Measurements from ENCODE around the gene SORCS3. TPM values are rescaled to one million over a fixed set of nuclear protein-coding genes. Genes with fewer than 3 reads are reported as not detected.

Gene SORCS3
- total RNA-seq, 1 experiment from 2014 or later: not detected

GRCh38 chr10:104666106-104666505, 25.0 kb downstream of the SORCS3 start:
- POLR2A ChIA-PET (ENCODE audit: unreplicated experiment): no interaction called here
- no peak overlapping the region for H3K4me3 ChIP-seq (ENCODE audit: low read length)
- no peak overlapping the region for H2AFZ ChIP-seq (ENCODE audit: low read length)
- H3K27me3 ChIP-seq (ENCODE audit: low read length): no peaks in the 10 kb centered on the region; the same call in 1 of the 2 replicates
- H3K4me2 ChIP-seq (ENCODE audit: low read length): no peak overlapping the region
- no peak overlapping the region for H3K27ac ChIP-seq (ENCODE audit: low read length)
- H3K4me1 ChIP-seq (ENCODE audit: insufficient read depth, low read length): no peaks in the 10 kb centered on the region
- no peaks in the 10 kb centered on the region for H3F3A ChIP-seq (ENCODE audit: low read length, unreplicated experiment)
- intact Hi-C loops (cut with micrococcal nuclease): no loop called here
- H4K20me1 ChIP-seq (ENCODE audit: low read length): no peaks in the 10 kb centered on the region
- no peak overlapping the region for H3K9ac ChIP-seq (ENCODE audit: low read length)
- no peaks in the 10 kb centered on the region for H3K79me2 ChIP-seq (ENCODE audit: low read length)
- DNase-seq (no peak), ATAC-seq (no peak)
- no TSS peak for BruUV-seq (replicated peaks)
- H3K9me3 ChIP-seq (ENCODE audit: low read length): no peaks in the 10 kb centered on the region
- no peaks in the 10 kb centered on the region for H3K9me2 ChIP-seq (replicated peaks; ENCODE audit: low read length)
- no peak for TF ChIP-seq EZH2 (IDR thresholded peaks at IDR 0.05; ENCODE audit: low read length, unreplicated experiment)
- TF ChIP-seq EZH2phosphoT487 (IDR thresholded peaks at IDR 0.05; ENCODE audit: borderline replicate concordance, low read length): no peak
- TF ChIP-seq CTCF (conservative IDR thresholded peaks at IDR 0.05; ENCODE audit: low read depth, low read length): no peak
- no peaks in the 10 kb centered on the region for H3K36me3 ChIP-seq (ENCODE audit: low read depth, low read length)
- CTCF ChIA-PET: no interaction called here

GRCh38 chr10:104676874-104677273, 35.8 kb downstream of the SORCS3 start:
- H3K9ac ChIP-seq (ENCODE audit: low read length): no peak overlapping the region
- intact Hi-C loops (cut with micrococcal nuclease): no loop called here
- no peak for TF ChIP-seq CTCF (conservative IDR thresholded peaks at IDR 0.05; ENCODE audit: low read depth, low read length)
- TF ChIP-seq EZH2phosphoT487 (IDR thresholded peaks at IDR 0.05; ENCODE audit: borderline replicate concordance, low read length): no peak
- no peak for TF ChIP-seq EZH2 (IDR thresholded peaks at IDR 0.05; ENCODE audit: low read length, unreplicated experiment)
- ATAC-seq (no peak), DNase-seq (no peak)
- H3F3A ChIP-seq (ENCODE audit: low read length, unreplicated experiment): no peaks in the 10 kb centered on the region
- no peaks in the 10 kb centered on the region for H3K9me3 ChIP-seq (ENCODE audit: low read length)
- no TSS peak for BruUV-seq (replicated peaks)
- no peaks in the 10 kb centered on the region for H3K79me2 ChIP-seq (ENCODE audit: low read length)
- no peak overlapping the region for H3K4me3 ChIP-seq (ENCODE audit: low read length)
- no peak overlapping the region for H3K4me2 ChIP-seq (ENCODE audit: low read length)
- H4K20me1 ChIP-seq (ENCODE audit: low read length): no peaks in the 10 kb centered on the region
- ChIA-PET CTCF (no interaction called here), POLR2A (ENCODE audit: unreplicated experiment) (no interaction called here)
- no peaks in the 10 kb centered on the region for H3K9me2 ChIP-seq (replicated peaks; ENCODE audit: low read length)
- H3K27ac ChIP-seq (ENCODE audit: low read length): no peak overlapping the region
- no peaks in the 10 kb centered on the region for H3K4me1 ChIP-seq (ENCODE audit: insufficient read depth, low read length)
- H3K36me3 ChIP-seq (ENCODE audit: low read depth, low read length): no peaks in the 10 kb centered on the region
- no peaks in the 10 kb centered on the region for H3K27me3 ChIP-seq (ENCODE audit: low read length)
- no peak overlapping the region for H2AFZ ChIP-seq (ENCODE audit: low read length)

- Histone ChIP-seq H3K9ac (ENCODE audit: low read length) (no peak overlapping the region), H3K27ac (ENCODE audit: low read length) (no peak overlapping the region), H3F3A (ENCODE audit: low read length, unreplicated experiment) (no peaks in the 10 kb centered on the region), H4K20me1 (ENCODE audit: low read length) (no peaks in the 10 kb centered on the region), H3K9me3 (ENCODE audit: low read length) (no peaks in the 10 kb centered on the region), H3K4me1 (ENCODE audit: insufficient read depth, low read length) (no peaks in the 10 kb centered on the region), H3K27me3 (ENCODE audit: low read length) (no peaks in the 10 kb centered on the region), H3K4me3 (ENCODE audit: low read length) (no peak overlapping the region), H3K4me2 (ENCODE audit: low read length) (no peak overlapping the region), H3K9me2 (replicated peaks; ENCODE audit: low read length) (no peaks in the 10 kb centered on the region), H2AFZ (ENCODE audit: low read length) (no peak overlapping the region), H3K36me3 (ENCODE audit: low read depth, low read length) (no peaks in the 10 kb centered on the region), H3K79me2 (ENCODE audit: low read length) (no peaks in the 10 kb centered on the region)
- ATAC-seq: no peak
- POLR2A ChIA-PET (ENCODE audit: unreplicated experiment): no interaction called here
- intact Hi-C loops (cut with micrococcal nuclease): no loop called here
- no TSS peak for BruUV-seq (replicated peaks)
- no peak for DNase-seq
- CTCF ChIA-PET: no interaction called here
- TF ChIP-seq CTCF (conservative IDR thresholded peaks at IDR 0.05; ENCODE audit: low read depth, low read length) (no peak), EZH2 (IDR thresholded peaks at IDR 0.05; ENCODE audit: low read length, unreplicated experiment) (no peak), EZH2phosphoT487 (IDR thresholded peaks at IDR 0.05; ENCODE audit: borderline replicate concordance, low read length) (no peak)
These were observed 37.6 kb downstream of the SORCS3 start for GRCh38 chr10:104678658-104679057.

Data from PC-3 (cell line).